ENCODE data around the gene EFNA3. TPM values are rescaled to one million over a fixed set of nuclear protein-coding genes. Genes with fewer than 3 reads are reported as not detected.

Gene EFNA3
- 12.5 to 15.4 TPM (median 15.4 TPM) in 3 replicates for total RNA-seq (2021)
- Bru-seq, nascent RNA = percentile 59 among the genes with signal in this experiment
- long read RNA-seq, experiment 1, transcript EFNA3-203 (4 exons, 776 nt) = minor isoform, 13 of 74 reads
- long read RNA-seq, experiment 1, transcript EFNA3-201 (5 exons, 1,782 nt) = major isoform, 42 of 74 reads
- long read RNA-seq, experiment 1, partial matches to known transcripts = 12 of 74 reads
- long read RNA-seq, experiment 1, other reads (novel, unspliced or antisense) = 7 of 74 reads
- long read RNA-seq, experiment 2, transcript EFNA3-201 (5 exons, 1,782 nt) = major isoform, 17 of 34 reads
- long read RNA-seq, experiment 2, partial matches to known transcripts = 13 of 34 reads
- long read RNA-seq, experiment 2, other reads (novel, unspliced or antisense) = 1 of 34 reads
- long read RNA-seq, experiment 3, partial matches to known transcripts = 4 of 9 reads
- long read RNA-seq, experiment 3, other reads (novel, unspliced or antisense) = 0 of 9 reads

- Mint-ChIP-seq H3K27ac (no peak within 1 kb of the TSS), H3K4me1 (peaks cover 25% of the 10 kb centered on the region), H3K36me3 (no peaks in the 10 kb centered on the region), H3K9me3 (no peaks in the 10 kb centered on the region), H3K4me3 (peak within 1 kb of the TSS; percentile 76), H3K27me3 (ENCODE audit: low read depth) (peaks cover 84% of the 10 kb centered on the region)
- DNase-seq (ENCODE audit: low spot score) (peak; percentile 84), ATAC-seq (peak; percentile 38)
- CTCF ChIA-PET = interaction anchor here (0.6 to 7.7 kb wide), 14 partner anchors 13 to 114 kb away, joined by 3 to 109 read pairs (median 7); partner anchors contain the start of genes ADAM15, EFNA4, KRTCAP2 and TRIM46
- peak; percentile 33; the same call in 1 of the 2 replicates for TF ChIP-seq USF2 (CRISPR knock-in tag; IDR thresholded peaks at IDR 0.05)
- TF ChIP-seq ZNF232 (CRISPR knock-in tag; IDR thresholded peaks at IDR 0.05) = 0 out of 2 replicates have a peak, but pooled peaks have one; percentile 12
- TF ChIP-seq IRF2 (CRISPR knock-in tag; IDR thresholded peaks at IDR 0.05; ENCODE audit: borderline replicate concordance, low read depth) = no peak
- no peak for TF ChIP-seq RORB (CRISPR knock-in tag; IDR thresholded peaks at IDR 0.05)
- TF ChIP-seq SP1 (CRISPR knock-in tag; conservative IDR thresholded peaks at IDR 0.05) = peak; percentile 75; the same call in 1 of the 2 replicates
- POLR2A ChIA-PET = interaction anchor here (0.6 to 1.6 kb wide), 4 partner anchors 17 to 108 kb away, joined by 3 to 5 read pairs (median 3); partner anchors contain the start of gene SHC1
These were observed at the start of gene EFNA3 for GRCh38 chr1:155078469-155079209. TSS of gene EFNA3 (plus strand) at chr1:155078837. CDS start at chr1:155078942, 105 bp downstream.

DNA sequence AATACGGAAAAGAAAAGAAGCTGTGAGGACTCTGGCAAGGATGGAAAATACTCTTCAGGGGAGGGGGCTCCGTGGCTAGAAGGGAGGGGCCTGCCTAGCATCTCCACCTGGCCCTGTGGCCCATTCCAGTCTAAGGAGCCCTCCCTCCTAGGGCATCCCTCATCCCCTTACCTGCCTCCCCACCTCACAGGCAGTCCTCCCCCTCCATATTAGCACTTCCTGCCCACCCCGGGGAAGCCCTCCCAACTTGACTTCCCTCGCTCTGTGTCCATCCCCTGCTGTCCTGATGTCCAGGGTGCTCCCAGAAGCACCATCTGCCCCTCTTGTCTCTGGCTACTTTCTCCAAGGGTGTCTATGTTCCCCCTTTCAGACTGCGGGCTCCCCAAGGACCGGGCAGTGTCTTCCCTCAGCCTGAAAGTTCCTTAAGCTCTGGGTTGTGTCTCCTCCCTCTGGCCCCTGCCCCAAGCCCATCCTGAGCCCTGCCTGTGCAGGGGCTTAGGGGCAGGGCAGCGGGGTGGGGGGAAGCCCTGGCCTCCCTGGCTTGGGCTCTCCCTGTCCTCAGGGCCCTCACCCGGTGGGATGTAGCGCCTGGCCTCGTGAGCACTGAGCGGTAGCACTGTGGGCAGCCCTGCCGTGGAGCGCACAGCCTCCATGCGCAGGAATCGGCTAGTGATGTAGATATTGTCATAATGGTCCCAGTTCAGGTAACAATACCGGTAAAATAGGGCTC is 49.0 kb upstream of the EFNA3 start:
- Mint-ChIP-seq H3K27ac (no peak overlapping the region), H3K27me3 (ENCODE audit: low read depth) (peaks cover 3% of the 10 kb centered on the region; the same call in 1 of the 2 replicates), H3K4me3 (no peak overlapping the region), H3K36me3 (no peaks in the 10 kb centered on the region), H3K4me1 (no peaks in the 10 kb centered on the region), H3K9me3 (no peaks in the 10 kb centered on the region)
- POLR2A ChIA-PET = interaction anchor here (0.5 kb wide), 1 partner anchor 386 kb away, joined by 3 read pairs; no protein-coding TSS in a partner anchor
- CTCF ChIA-PET = interaction anchor here (1.0 to 2.3 kb wide), 4 partner anchors 12 to 55 kb away, joined by 3 to 6 read pairs (median 4); no protein-coding TSS in a partner anchor
- DNase-seq (ENCODE audit: low spot score) (no peak), ATAC-seq (no peak)
- TF ChIP-seq, protein P1, sequence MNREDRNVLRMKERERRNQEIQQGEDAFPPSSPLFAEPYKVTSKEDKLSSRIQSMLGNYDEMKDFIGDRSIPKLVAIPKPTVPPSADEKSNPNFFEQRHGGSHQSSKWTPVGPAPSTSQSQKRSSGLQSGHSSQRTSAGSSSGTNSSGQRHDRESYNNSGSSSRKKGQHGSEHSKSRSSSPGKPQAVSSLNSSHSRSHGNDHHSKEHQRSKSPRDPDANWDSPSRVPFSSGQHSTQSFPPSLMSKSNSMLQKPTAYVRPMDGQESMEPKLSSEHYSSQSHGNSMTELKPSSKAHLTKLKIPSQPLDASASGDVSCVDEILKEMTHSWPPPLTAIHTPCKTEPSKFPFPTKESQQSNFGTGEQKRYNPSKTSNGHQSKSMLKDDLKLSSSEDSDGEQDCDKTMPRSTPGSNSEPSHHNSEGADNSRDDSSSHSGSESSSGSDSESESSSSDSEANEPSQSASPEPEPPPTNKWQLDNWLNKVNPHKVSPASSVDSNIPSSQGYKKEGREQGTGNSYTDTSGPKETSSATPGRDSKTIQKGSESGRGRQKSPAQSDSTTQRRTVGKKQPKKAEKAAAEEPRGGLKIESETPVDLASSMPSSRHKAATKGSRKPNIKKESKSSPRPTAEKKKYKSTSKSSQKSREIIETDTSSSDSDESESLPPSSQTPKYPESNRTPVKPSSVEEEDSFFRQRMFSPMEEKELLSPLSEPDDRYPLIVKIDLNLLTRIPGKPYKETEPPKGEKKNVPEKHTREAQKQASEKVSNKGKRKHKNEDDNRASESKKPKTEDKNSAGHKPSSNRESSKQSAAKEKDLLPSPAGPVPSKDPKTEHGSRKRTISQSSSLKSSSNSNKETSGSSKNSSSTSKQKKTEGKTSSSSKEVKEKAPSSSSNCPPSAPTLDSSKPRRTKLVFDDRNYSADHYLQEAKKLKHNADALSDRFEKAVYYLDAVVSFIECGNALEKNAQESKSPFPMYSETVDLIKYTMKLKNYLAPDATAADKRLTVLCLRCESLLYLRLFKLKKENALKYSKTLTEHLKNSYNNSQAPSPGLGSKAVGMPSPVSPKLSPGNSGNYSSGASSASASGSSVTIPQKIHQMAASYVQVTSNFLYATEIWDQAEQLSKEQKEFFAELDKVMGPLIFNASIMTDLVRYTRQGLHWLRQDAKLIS (CRISPR knock-in tag; IDR thresholded peaks at IDR 0.05; ENCODE audit: borderline replicate concordance) = no peak
- no peak for TF ChIP-seq FOXP1 (CRISPR knock-in tag; IDR thresholded peaks at IDR 0.05; ENCODE audit: borderline replicate concordance)
- TF ChIP-seq ZNF263 (CRISPR knock-in tag; IDR thresholded peaks at IDR 0.05; ENCODE audit: low read depth) = peak; percentile 63; the same call in 1 of the 2 replicates
- TF ChIP-seq ELF4 (CRISPR knock-in tag; IDR thresholded peaks at IDR 0.05; ENCODE audit: low read depth) = no peak
- TF ChIP-seq RORB (CRISPR knock-in tag; IDR thresholded peaks at IDR 0.05) = no peak
- no peak for TF ChIP-seq ZSCAN18 (CRISPR knock-in tag; IDR thresholded peaks at IDR 0.05)
